ENCODE data around the gene RBFOX2. TPM values are rescaled to one million over a fixed set of nuclear protein-coding genes. Genes with fewer than 3 reads are reported as not detected.
A peak's percentile ranks its signal among the peaks of the same experiment; 100 is the strongest.
"Not testable (repeated sequence)": the region's sequence is repeated elsewhere in the genome, so short reads cannot be mapped to it uniquely, and the experiment has no call there.

RBFOX2 gene
- total RNA-seq, 1 experiment from 2014 or later: 97.4 TPM

DNA sequence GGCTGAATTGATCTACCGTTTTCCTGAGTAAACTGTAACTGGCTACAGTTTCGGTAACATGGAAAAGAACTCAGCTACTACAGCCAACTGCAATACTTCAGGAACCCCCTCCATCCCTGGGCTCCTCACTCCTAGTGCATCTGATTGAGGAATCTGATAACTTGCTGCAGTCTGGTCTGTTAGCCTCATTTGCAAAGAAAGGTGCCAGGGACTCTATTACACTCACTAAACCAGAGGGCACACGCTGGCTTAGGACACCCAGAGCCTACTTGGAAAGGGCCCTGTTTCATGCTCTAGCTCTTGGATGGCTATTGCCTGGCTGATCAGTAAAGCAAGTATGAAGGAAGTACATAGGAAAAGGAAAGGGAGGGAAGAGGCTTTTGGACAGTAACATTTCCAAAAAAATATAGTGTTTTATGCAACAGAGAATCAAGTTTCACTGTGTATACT lies 288.7 kb downstream of the RBFOX2 start:
- no peak for DNase-seq (ENCODE audit: low read depth)

DNA sequence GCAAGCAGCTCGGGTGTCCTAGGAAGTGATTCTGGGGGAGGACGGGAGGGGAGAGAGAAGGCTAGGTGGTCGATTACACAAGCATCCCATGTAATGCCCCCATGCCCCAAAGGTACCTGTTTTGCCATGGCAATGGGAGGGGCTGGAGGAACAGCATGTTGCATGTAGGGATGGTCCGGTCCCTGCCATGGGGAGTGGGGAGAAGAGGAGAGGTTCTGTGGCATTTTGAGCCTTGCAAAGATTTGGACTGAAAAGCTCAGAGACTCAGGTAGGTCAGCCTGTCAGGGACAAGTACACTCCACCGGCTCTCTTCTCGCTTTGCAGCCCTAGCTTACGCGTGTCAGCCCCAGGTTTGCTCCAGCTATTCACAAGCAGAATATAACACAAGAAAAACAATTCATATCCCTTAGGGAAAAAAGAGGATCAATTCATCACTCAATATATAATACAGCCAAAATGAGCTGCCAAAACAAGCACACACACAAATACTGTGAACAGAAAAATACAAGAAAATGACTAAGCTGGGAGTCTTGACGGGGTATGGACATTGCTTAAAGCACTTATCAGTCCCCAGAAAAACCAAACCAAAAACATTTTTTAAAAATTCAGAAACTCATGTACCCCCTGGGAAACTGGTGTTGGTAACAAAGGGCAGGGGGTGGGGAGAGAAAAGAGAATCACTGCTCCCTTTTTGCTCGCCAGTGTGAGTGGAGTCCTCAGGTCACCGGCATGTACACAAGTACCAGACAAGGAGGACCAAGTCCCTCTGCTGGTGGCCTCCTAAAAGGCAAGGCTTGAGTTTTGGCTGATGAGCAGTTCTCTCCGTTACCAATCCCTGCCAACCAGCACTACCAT lies 289.3 kb downstream of the RBFOX2 start:
- DNase-seq (ENCODE audit: low read depth): no peak

DNA sequence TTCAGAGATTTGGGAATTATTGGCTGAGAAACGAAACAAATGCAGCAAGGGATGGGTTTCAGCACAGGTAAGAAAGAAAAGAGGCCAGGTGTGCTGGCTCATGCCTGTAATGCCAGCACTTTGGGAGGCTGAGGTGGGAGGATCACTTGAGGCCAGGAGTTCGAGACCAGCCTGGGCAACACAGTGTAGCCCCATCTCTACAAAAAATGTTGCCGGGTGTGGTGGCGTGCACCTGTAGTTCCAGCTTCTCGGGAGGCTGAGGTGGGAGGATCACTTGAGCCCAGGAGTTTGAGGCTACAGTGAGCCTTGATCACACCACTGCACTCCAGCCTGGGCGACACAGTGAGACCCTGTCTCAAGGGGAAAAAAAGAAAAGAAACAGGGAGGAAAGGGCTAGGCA lies 290.7 kb downstream of the RBFOX2 start:
- not testable (repeated sequence) for DNase-seq (ENCODE audit: low read depth)

DNA sequence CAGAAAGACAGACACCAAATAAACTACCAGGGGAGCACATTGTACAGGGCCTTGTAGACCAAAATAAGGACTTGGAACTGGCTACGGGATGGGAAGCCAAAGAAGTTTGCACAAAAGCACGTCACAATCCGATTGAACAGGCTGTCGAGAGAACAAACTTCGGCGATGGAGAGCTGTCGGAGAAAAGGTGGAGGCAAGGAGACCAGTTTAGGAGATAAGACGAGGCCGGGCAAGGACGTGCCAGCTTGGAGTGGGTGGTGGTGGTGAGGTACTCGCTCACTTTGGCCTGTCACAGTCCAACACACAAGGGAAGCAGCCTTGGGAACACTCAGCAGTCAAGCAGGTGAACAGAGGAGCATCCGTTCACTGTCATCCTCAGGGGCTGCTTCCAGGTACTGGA lies 291.9 kb downstream of the RBFOX2 start:
- DNase-seq (ENCODE audit: low read depth): no peak

DNA sequence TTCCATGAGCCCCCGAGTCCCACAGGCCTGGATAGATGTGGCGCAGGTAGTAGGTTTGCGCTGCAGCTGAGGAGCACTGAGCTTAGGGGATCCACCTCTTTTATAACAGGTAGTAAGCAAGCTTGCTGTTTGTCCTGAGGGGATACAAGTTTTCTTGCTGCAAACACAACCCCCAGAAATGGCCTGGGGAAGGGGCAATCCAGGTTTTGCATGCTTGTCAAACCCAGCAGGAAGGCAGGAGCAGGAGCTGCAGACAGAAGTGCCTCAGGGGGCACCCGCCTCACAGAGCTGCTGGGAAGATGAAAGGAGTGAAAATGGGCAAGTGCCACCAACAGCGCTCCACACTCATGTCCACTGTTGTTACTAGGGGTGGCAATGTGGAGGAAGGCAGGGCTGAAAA lies 292.5 kb downstream of the RBFOX2 start:
- DNase-seq (ENCODE audit: low read depth): no peak

DNA sequence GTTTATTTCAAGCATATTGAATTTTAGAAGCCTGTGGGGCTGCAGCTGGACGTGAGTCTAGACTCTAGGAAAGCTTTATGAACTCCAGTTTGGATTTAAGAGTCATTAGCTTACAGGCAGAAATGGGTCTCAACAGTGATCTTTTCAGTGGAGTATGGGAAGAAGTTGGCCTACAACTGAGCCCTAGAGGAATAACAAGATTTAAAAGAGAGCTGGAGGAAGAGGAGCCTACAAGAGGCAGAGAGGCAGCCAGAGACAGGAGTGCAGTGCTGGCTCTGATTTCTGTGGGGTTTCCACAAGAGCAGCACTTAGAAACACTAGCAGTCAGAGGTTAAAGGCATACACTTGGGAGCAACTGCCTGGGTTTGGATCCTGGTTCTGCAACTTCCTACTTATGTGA lies 293.1 kb downstream of the RBFOX2 start:
- DNase-seq (ENCODE audit: low read depth): no peak

DNA sequence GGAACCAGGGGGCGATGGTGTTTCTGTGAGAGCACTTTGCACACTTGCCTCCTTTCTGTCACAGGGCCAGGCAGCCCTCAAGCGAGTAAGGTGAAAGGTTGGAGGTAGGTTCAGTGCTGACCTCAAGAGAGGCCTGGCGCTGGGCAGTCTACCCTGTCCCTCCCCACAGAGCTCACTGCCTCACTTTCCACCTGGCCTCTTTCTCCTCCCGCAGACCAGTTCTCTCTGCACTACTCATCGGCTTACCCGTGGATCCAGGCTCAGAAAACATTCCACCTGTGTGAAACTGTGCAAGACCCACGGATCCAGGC lies 294.2 kb downstream of the RBFOX2 start:
- no peak for DNase-seq (ENCODE audit: low read depth)

DNA sequence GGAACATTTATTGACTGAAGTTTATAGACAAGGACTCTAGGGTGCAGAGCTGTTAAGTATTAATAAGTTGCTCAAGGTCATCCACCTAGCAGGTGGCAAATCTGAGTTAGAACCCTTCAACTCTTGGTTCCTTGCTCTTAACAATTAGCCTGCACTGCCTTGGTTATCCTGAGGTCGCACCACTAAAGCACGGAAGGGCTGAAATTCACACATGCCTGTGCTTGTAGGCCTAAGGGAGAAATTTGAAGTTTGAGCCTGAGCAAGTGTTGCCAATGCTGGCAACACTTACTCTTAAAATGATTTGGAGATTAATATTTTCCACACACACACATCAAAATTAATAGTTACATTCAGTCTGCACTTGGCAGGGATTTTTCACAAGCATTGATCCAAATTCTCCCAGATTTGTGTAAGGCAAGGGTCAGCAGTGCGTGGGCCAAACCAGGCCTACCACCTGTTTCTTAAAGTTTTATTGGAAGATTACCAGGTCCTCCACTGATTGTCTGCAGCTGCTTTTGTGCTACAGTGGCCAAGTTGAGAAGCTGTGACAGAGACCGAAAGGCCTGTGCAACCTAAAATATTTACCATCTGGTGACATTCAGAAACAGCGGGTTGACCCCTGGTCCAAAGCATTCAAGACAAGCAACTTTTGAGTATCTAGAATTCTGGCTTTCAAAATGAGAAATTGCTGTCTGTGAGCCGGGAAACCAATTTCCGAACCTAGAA lies 294.7 kb downstream of the RBFOX2 start:
- DNase-seq (ENCODE audit: low read depth): no peak

DNA sequence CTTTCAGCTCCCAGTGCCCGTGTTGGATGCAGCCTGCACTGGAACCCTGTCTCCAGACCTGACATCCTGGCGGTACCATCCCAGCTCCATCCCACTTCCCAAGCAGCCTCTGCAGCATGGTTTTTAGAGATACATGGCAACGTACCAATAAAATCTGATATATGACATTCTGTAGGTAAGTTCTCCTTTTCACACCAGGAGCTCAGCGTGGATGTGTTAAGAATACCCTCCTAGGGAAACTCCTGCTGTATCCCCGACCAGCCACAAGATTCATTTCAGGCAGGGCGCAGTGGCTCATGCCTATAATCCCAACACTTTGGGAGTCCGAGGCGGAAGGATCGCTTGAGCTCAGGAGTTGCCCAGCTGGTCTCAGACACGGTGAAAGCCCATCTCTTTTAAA lies 295.6 kb downstream of the RBFOX2 start:
- no peak for DNase-seq (ENCODE audit: low read depth)

DNA sequence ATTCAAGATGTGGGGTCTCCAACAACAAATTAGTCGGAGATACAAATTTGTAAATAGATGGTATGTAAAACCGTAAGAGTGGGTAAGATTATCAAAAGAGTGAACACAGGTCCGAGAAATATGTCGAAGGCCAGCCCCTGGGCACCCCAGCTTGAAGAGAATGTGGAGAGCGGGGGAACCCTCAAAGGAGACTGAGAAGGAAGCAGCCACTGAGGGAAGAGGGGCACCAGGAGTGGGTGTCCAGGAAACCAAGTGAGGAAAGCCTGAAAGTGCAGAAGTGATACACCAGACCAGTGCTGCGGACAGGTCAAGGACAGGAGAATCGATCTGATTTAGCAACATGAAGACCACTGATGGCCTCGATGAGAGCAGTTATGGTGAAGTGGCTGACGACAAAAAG lies 296.5 kb downstream of the RBFOX2 start:
- no peak for DNase-seq (ENCODE audit: low read depth)

DNA sequence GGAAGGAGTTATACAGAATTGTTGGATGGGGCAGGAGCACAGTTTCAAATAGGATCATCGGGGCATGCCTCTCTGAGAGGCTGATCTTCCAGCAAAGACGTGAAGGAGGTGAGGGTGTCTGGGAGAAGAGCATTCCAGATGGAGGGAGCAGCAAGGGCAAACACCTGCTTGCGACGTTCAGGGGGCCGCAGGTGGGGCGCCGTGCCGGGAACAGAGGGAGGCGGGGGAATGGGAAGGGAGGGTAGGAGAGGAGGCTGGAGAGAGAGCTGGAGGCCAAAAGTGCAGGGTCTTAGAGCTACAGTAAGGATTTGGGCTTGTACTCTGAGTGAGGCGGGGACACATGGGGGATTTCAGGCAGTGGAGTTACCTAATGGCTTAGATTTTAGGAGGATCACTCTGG lies 297.3 kb downstream of the RBFOX2 start:
- no peak for DNase-seq (ENCODE audit: low read depth)

DNA sequence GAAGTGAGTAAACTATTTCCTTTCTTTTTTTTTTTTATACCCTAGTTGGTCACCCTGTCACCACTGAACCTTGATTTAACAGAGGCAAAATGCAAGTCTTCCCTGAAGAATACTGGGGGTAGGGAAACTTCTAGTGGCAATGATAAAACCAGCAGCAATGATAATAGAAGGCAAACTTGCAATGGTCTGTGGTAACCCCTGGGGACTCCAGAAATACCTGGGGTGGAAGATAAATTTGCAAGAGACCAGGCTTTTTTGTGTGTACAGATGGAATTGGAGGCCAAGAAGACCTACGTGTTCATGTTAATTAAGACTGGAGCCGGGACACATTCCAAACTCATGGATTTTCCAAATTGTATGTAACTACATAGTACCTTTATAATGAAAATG lies 299.3 kb downstream of the RBFOX2 start:
- no peak for DNase-seq (ENCODE audit: low read depth)

DNA sequence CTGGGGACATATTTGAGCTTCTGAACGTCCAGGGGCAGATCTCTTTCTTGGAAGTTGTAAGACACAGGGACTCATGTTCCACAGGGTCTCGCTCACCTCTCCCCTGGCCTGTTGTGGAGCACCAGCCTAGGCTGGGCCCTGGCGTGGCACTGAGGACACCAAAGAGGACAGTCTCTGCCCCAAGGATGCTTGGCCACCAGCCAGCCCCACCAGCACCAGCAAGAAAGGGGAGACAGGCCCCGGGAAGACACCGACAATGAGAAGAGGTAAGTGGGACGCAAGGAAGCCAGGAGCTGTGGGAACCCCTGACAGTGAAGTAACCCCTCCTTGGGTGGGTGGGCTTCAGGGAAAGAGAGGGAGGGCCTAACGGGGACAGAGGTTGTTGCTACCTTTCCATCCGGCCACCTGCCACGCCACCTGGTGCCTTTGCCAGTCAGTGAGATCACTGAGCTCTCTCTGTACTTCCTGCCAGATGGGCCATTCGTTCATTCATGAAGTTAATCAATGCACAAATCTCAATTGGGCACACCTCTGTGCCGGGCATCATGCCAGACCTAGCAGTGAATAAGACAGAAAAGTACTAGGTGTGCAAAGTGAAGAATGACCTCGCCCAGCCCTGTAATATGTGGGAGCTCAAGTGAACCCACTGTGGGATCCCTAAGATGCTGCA lies 299.9 kb downstream of the RBFOX2 start:
- DNase-seq (ENCODE audit: low read depth): no peak

DNA sequence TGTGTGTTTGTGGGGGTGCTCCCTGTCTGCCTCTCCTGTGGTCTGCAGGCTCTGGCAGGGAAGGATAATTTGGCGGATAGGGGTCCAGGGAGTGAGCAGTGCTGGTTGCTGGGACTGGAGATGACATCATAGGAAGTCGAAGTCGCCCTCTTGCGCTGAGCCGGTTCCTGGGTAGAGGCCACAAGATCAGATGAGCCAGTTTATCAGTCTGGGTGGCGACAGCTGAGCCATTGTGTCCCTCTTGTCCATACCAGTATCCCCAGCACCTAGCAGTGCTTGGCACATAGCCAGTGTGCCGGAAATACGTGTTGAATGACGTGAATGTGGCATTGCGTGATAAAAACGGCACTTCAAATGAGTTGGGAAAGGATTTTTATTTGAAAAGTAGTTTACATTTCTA lies 301.2 kb downstream of the RBFOX2 start:
- DNase-seq (ENCODE audit: low read depth): no peak

DNA sequence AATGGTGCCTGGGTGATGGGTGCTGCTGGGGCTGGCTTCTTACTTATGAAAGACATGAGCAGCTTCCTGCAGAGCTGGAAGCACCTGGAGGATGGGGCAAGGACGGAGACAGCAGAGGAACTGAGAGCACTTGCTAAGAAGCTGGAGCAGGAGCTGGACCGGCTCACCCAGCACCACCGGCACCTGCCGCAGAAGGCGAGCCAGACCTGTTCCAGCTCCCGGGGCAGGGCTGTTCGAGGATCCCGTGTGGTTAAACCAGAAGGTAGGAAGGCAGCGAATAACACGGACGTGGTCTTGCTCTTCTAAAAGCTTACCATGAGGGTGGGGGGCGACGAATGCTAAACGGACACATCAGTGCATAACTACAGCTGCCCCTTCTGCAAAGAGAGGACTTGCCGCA lies 301.7 kb downstream of the RBFOX2 start:
- no peak for DNase-seq (ENCODE audit: low read depth)

DNA sequence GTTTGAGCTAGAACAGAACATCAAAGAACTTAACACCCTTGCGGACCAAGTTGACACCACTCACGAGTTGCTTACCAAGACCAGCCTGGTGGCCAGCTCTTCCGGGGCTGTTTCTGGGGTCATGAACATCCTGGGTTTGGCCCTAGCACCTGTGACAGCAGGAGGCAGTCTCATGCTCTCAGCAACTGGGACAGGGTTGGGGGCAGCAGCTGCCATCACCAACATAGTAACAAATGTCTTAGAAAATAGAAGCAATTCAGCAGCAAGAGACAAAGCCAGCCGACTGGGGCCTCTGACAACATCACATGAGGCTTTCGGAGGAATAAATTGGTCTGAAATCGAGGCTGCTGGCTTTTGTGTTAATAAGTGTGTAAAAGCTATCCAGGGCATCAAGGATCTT lies 302.2 kb downstream of the RBFOX2 start:
- DNase-seq (ENCODE audit: low read depth): no peak

DNA sequence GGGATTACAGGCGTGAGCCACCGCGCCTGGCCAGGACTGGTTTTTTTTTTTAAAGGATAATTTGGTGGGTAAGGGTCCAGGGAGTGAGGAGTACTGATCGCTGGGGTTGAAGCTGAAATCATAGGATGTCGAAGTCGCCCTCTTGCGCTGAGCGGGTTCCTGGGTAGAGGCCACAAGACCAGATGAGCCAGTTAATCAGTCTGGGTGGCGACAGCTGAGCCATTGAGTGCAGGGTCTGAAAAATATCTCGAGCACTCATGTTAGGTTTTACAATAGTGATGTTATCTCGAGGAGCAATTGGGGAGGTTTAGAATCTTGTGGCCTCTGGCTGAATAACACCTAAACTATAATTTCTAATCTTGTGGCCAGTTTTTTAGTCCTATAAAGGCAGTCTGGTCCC lies 303.1 kb downstream of the RBFOX2 start:
- no peak for DNase-seq (ENCODE audit: low read depth)

DNA sequence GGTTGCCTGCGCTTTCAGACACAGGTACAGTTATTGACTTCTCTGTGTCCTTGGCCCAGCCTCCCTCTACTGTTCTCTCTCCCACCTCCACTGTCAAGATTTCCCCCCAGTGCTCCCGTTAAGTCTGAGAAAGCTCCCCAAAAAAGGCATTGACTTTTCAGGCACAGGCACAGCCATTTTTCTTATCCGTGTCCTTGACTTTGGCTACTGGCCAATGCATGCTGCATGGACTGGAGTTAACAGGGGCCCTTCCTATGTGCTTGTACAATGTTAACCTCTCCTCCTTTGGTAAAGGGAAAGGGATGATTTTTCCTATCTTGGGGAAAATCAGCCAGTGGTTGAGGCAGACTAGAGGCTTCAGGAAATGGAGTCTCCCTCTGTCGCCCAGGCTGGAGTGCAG lies 306.7 kb downstream of the RBFOX2 start:
- DNase-seq (ENCODE audit: low read depth): no peak

DNA sequence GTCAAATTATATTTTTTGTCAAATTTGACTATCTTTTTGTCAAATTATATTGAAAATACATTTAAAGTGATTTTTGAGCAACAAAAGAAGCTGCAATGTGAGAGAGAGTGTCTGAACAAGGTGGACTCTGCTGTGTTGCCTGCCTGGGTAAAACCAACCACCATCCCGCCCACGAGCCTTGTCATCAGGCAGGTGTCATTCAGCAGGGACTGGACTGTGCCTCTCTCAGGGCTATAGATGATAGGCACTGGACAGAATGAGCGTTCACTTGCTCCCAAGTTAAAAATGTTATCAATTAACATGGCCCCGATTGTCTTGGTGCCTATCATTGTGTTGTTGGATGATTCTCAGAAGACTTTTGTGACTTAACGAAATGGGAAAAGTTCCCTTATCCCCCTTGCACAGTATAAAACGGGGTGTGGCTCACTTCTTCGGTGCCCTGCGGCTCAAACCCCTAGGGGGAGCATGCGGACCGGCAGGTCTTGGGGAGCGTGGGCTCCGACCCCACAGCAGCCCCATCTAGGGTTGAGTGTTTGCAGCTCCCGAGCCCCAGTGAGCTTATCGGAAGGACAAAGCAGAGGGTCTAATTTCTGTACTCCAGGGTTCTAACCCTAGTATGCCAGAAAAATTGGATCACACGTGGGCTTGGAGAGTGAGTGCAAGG lies 309.3 kb downstream of the RBFOX2 start:
- DNase-seq (ENCODE audit: low read depth): no peak

DNA sequence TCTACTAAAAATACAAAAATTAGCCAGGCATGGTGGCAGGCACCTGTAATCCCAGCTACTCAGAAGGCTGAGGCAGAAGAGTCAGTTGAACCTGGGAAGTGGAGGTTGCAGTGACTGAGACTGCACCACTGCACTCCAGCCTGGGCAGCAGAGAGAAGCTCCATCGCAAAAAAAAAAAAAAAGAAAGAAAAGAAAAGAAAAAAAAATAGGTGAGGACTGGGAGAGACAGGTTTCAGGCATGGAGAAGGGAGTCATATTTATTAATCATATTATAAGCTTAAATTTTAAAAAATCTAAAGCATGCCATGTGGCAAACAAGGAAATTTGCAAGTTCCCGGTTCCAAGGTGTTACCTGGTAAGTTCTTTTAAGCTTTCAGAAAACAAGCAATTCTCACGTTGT lies 311.1 kb downstream of the RBFOX2 start, which contains the start of gene APOL5:
Gene APOL5 (plus strand): TSS at position 301 of the 400 bp plus-strand sequence. CDS start 0 bp downstream, at position 301.
- DNase-seq (ENCODE audit: low read depth): no peak

DNA sequence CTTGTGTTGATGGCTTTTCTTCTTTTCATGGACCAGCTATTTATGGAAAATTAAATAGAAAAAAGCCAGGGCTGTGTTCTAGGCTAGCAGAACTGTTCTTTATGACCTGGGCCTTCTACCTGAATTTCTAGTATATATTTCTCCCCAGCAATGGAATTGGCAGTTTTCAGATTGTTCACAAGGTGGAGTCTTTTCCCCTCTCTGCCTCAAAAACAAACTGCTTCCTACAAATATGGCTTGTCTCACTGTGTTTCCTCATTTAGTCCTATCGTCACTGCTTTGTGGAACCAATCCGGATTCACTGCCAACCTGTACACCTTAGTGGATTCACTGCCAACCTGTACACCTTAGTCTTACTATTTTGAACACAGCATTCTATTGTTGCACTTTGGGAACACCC lies 316.0 kb downstream of the RBFOX2 start:
- DNase-seq (ENCODE audit: low read depth): peak; percentile 23

DNA sequence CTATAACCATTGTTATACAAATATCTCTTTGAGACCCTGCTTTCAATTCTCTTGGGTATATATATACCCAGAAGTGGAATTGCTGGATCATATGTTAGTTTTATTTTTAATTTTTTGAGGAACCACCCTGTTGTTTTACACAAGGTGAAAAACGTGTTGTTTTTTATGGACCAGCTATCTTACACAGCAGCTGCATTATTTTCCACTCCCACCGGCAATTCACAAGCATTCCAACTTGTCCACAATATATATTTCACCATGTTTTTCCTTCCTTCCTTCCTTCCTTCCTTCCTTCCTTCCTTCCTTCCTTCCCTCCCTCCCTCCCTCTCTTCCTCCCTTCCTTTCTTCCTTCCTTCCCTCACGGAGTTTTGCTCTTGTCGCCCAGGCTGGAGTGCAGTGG lies 317.3 kb downstream of the RBFOX2 start:
- DNase-seq (ENCODE audit: low read depth): no peak

Measured in HT1080 (cell line).